Measurements from ENCODE around the gene SMARCD1.

Gene SMARCD1

DNA sequence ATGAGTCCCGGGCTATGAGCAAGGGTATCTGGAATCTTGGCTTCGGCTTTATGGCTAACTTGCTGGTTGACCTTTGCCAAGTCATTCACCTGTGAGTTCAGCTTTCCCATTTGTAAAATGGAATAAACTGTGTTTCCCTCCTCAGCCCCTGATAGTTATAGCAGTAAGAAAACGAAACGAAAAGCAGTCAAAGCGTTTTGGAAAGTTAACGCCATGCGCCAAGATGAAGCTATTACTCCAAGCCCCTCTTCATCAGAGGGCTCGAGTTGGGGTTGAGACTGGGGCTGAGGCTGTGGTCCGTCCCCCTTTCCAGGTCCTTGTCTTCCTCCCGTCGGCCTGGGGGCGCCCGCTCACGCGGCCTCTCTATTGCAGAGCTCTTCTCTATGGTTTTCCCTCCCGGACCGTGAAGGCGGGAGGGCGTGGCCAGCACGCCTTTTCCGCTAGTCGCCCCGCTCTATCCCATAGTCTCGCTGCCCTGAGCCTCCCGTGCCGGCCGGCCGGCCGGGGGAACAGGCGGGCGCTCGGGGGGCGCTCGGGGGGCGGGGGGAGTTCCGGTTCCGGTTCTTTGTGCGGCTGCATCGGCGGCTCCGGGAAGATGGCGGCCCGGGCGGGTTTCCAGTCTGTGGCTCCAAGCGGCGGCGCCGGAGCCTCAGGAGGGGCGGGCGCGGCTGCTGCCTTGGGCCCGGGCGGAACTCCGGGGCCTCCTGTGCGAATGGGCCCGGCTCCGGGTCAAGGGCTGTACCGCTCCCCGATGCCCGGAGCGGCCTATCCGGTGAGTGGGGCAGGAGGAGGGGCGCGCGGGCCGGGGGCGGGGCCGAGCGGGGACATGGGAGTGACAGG lies at the start of gene SMARCD1:
TSS of gene SMARCD1 (plus strand) at position 568 of the 840 bp plus-strand sequence. CDS start at position 596, 28 bp downstream.
- DNase-seq: peak; percentile 91

DNA sequence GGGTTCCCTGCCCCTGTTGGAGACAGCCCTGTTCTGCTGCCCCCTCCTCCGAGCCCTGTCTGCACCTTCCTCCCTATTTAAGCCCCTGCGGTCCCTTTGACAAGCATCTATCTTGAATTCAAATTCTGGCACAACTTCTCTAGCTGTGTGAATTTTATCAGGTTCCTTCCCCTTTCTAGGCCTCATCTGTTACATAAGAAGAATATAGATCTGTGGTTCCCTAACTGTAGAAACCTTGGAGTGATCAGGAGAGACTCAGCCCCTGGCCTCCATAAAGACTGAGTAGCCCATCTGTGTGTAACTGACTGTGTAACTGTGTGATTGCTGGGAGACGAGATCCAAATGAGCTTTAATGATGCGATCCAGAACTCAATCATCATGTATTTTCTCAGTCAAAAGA lies 46.8 kb upstream of the SMARCD1 start:
- no peak for DNase-seq

DNA sequence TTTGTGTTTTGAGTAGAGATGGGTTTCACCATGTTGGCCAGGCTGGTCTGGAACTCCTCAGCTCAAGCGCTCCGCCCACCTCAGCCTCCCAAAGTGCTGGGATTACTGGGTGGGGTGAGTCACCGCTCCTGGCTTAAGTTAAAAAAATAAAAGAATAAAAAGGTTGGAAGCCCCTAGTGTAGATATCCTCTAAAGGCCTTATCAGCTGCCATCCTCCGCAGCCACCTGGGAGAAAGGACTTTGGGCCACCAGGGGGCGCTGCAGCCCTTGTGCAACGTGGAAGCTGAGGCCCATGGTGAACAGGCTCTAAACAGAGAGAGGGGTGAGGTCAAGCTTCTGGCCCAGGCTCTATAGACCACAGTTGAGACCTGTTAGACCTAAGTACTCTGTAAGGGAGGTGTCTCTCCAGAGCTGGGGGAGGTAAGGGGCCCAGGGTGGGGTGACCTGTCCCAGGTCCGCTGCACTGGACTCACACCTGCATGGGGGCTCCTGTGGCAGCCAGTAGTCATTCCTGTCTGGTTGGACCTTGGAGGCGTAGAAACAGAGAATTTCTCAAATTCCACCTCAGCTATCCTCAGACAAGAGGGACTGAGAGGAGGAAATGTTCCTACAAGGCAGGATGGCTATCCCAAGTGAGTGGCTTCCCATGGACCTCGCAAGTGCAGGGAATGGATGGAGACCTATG lies 45.8 kb upstream of the SMARCD1 start:
- DNase-seq: peak; percentile 76 to 77

DNA sequence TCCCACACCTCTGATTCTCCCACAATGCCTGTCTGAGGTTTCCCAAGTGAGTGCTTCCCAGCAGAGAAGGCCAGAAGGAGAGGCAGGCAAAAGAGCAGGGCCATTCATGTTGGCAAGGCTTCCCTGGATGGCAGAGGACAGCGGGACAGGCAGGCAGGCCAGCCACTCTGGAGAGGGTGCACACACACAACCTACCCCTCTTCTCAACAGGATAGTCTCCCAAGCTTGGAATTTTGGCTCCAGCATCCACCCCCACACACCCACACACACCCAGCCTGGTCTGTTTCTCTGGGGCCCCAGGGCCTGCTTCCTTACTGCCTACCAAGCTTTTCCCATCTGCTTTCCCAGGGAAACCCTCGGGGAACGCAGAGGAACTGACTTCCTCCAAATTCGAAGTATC lies 44.5 kb upstream of the SMARCD1 start:
- DNase-seq: no peak

DNA sequence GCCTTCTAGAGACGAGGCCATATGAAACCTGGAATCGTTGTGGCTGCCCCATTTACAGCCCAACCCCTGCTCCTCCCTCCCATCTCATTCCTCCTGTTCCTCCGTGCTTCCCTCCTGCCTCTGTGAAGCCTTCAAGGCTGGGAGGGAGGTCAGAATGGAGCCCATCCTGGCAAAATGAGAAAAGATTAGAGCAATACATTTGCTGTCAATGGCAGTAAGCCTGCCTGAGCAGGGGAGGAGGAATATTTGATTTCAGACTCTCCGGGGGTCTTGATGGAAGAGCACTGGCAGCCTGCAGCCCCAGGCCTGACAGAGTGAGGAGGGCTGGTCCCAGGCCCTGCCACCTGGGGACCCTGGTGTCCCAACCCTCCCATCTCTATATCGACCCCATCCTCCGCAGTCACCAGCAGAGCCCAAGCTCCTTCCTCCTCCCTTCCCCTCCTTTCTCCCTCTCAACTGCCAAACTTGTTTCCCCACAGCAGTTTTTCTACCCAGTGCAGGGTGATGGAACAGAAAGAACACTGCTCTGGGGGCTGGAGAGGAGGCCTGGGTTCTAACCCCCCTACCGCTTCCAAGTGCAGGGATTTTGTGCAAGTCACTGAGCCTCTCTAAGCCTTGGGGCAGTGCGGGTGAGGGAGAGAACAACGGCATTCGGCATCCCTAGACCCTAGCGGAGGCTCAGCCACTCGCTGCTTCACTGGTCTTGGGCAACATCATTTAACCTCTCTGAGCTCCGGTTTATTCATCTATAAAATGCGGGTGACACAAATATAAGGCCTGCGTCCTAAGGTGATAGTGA lies 43.9 kb upstream of the SMARCD1 start:
- DNase-seq: no peak

DNA sequence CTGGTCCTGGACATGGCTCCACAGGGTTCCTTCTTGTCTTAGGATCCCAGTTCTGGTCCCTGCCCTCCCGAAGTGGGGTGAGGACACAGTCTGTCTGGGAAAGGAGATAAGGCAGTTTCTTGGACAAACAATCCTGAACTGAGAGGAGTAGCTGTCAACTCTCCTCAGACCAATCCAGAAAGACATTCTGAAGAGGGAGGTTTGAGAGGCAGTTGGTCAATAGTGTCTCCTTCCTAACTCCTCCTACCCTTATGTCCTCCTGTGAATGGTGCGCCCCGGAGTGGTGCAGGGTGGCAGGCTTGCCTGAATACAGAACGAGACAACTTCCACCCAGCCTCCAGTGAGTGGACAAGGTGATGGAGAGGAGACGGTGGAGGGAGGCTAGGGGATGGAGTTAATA lies 43.2 kb upstream of the SMARCD1 start:
- DNase-seq: no peak

DNA sequence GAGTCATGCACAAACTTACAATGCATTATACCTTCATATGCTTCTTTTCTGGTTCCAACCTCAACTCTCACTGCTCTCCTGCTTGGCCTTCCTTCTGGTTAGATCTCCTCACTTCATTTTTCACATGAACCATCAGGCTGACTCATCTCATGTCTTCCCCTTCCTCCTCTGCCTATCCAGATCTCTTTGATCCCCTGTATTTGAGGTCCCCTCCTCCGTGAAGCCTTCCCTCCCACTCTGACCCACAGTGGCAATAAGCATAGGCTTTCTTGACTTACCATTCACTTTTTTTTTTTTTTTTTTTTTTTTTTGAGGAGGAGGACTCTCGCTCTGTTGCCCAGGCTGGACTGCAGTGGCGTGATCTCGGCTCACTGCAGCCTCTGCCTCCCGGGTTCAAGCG lies 42.4 kb upstream of the SMARCD1 start:
- no peak for DNase-seq

DNA sequence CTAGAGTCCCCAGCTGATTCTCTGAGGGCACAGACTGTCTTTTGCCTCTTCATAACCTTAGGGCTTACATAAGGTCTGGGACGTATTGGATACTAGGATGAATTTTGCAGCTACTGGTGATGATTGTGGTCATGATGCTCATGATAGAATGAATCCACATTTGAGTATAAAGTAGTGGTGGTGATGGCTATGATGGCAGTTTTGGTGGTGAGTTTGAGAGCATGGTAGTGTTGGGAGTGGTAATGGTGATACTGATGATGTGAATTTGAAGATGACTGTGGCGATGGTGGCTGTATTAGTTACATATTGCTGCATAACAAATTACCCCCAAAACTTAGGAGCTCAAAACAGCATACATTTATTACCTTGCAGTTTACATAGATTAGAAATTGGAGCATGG lies 41.8 kb upstream of the SMARCD1 start:
- no peak for DNase-seq

DNA sequence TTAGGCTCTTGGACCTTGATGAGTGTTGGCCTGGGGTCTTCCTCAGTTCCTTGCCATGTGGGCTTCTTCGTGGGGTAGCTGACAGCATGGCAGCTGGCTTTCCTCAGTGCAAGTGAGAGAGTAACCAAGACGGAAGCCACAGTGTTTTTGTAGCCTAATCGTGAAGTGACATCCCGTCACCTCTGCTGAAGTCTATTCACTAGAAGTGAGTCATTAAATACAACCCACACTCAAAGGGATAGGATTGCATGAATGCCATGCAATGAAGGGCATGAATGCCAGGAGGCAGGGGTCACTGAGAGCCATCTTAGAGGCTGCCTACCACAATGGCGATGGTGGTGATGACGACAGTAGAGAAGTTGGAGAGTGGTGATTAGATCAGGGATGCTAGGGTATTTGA lies 41.3 kb upstream of the SMARCD1 start:
- DNase-seq: no peak

DNA sequence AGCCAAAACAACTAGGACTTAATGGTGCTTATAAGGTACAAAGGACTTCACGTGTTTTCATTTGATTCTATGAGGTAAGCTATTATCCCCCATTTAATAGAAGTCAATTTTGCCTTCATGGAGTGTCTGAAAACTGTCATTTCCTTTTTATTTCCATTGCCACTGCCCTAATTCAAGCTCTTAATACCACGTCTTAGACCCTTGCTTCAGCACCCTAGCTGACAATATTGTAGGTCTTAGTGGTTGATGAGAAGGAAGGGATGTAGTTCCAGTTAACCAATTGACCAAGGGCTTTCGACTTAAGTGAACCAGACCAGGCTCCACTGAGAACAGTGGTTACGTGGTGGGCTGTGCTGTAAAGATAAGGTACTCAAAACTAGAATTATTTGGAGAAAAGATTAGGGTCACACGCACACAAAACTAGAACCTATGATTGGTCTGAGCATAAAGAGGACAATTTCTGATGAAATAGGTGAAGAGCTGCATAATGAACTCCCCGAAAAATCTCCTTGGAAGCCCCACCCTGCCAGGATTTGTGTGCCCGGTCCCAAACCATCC lies 37.4 kb upstream of the SMARCD1 start:
- no peak for DNase-seq

DNA sequence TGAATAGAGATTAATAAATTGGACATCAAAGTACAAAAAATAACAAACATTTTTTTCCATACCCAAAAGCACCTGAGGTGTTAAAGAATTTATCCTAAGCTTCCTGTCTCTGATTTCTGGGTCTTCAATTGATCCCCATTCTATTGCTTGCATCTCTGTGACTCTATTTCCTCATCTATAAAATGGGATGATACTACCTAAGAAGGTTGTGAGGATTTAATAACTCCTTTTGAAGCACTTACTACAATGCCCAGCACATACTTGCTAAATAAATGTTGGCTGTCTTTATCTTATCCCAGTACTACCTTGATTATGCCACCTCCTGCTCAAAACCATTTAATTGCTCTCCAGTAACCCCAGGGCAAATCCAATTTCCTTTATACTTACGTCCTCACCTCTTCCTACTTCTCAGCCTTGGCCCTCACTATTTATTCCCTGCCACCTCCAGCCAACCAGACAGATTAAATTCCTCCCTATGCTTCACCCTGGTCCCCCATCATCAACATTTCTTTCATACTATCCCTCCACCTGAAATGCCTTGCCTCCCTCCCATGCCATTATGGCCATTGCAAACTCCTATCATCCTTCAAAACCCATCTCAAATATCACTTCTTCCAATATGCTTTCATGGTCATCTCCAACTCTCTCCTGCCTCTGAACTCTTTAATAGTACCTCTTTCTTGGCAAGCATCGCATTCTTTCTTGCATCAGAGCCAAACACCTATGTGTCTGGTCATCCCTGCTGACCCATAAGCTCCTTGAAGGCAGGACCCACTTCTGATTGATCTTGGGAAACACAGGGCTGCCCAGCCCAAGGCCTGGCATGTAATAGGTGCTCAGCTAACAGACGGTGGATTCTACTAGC lies 35.7 kb upstream of the SMARCD1 start:
- DNase-seq: no peak

DNA sequence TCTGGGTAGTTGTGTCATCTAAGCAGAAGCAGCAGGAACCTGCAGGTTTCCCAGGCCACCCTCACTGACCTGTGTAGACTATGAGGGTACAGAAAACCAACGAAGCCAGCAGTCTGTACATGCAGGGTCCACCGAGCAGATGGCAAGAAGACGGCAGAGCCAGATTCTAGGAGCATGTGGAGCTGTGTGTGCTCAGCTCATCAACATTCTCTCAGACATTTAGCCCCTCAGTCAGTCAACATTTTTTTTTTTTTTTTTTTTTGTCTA lies 35.1 kb upstream of the SMARCD1 start:
- DNase-seq: no peak

DNA sequence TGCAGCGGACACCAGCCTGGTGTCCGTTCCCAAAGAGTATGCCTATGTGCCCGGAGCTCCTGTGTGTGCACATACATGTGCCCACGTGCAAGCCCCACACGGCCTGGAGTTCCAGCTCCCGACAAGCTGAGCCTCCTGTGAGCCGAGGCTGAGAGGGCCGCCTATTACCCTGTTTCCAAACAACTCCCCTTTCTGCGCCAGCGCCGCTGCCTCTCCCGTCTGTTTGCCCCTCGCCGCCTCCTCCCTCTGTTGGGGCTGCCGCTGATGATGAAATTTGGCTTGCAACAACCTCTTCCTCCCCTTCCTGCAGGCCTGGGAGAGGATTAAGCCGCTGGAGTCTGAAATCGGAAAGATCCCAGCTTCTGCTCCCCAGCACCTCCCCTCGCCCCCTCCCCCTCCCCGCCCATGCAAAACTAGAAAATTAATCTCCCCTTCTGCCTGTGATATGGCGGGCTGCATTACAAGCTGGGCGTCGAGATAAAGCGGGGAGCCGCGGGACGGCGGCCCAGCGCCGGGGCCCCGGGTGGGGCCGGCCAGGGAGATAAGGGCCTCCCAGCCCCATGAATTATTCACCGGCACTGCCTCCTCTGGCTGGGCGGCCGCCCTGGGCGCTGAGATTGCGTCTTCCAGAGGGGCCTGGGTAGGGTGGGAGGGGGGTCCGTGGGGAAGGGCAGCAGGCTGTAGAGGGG lies 34.6 kb upstream of the SMARCD1 start:
- no peak for DNase-seq

DNA sequence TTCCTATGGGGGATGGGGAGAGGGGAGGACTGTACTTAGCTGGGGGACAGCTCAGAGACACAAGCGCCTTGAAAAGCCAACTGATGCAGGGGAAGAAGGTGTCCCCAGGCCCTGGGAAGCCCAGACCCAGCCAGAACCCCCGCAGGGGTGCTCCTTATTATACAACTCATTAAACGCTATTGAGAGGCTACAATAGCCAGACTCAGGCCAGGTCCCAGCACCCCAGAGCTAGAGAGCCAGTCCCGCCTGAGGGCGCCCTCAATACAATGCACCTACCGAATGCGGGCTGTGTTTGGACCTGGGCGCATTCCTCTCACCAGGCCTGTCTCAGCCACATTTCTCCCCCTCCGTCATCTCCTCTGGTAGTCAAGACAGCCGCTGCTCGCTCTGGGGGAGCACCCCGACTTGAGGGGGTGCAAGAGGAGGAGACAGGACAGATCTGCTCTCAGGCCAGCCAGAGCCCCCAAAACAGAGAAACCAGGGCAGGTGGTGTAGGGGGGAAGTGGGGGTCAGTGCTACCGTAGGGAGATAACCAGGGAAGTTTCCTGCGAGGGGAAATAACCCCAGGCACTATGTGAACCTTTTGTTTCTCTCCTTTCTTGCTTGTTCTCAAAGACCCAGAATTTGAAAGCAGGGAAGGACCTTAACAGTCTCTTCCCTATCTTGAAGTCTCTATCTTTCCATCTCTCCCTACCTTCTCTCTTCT lies 33.9 kb upstream of the SMARCD1 start:
- DNase-seq: no peak

DNA sequence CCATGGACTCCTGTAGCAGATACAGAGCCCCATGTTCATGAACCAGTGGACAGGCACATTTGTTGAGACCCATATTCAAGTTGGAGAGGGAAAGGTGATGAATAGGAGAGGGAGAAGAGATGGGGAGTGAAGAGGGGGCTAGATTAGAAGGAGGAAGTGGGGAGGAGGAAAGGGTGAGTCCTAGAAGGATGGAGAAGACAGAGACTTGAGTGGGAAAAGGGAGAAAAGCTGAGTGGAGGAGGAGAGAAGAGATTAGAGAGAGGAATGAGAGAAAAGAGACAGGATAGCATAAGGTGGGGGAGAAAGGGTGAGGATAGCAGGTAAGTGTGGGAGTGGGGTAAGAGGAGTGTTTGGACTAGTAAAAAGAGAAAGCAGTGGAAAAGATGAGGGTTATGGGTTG lies 32.6 kb upstream of the SMARCD1 start:
- no peak for DNase-seq

DNA sequence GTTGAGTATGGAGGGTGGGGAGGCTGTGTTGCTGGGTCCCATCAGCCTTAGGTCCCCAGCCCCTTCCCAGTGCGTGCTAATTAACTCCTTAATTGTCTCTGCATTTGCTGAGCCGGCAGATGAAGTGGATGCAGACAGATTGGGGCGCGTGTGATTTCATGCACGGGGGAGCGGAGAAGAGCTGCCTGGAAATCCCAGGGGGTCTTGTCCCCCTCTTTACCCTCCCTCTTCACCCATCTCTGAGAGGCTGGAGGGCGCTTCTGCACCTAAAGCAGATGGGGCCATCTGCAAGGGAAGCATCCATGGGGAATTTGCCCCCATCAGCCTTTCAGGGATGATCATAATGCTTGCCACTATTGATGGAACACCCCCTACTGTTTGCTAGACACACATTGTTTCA lies 32.2 kb upstream of the SMARCD1 start:
- no peak for DNase-seq

DNA sequence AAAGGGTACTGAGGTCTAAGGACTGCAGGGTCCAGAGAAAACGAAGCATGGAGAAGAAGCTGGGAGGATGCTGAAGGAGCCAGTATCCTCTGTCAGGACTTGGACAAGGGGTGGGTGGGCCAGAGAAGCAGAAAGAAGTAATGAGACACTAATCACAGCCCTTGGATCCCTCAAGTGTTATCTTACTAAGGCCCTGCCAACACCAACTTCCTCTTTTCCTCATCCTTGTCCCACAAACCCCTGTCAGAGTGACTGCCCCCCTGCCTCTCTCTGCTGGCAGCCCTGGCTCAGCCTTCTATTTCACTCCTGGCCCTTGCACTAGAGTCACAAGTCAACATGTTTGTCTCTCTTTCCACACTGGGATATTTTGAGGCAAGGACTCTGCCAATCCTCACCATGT lies 31.6 kb upstream of the SMARCD1 start:
- DNase-seq: no peak

DNA sequence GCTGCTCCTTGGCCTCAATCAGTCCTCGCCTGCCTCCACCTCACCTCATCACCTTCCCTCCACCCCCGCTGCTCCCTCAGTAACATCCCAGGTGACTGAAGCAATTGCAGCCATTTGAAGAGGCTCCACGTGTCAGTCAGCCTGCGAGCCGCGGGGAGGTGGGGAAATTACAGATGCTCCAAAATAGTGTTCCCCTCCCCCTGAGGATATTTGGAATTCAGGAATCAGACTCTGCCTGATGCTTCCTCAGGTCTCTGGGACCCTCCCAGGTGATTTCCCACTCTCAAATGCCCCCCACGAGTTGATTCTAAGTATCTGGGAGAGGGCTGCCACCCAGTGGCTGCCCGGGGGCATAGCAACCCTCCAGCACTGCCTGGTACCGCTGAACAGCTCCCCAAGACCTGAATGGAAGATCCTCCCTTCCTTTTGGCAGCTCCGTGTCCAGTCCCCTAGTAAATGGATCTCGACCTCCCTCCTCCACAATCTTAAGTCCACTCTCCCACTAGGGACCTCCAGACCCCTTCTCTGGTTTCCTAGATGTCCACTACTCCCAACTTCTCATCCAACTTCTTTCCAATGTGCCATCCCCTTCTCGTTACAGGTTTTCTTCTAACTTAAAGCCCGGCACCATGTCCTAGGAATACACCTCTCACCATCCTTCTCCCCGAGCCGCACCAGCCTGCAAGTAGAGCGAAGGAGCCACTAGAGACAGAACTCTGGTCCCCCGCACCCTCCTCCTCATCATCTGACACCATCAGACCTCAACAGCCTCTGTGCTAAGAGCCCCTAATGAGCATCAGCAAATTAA lies 29.1 kb upstream of the SMARCD1 start:
- peak; percentile 58 for DNase-seq

DNA sequence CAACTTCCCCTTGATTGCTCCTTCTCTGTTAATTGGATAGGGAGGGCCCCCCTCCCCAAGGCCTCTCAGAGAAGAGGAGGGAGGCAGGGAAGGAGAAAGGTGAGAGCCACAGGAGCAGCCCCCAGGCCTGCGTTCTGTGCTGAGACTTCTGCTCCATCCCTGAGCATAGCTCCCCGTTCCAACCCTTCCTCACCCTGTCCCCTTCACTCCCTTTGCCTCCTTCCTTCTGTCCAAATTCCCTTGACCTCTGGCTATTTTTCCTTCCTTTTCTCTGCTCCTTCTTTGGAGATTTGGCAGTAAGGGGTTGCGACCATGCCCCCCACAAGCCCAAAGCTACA lies 28.5 kb upstream of the SMARCD1 start:
- DNase-seq: no peak

DNA sequence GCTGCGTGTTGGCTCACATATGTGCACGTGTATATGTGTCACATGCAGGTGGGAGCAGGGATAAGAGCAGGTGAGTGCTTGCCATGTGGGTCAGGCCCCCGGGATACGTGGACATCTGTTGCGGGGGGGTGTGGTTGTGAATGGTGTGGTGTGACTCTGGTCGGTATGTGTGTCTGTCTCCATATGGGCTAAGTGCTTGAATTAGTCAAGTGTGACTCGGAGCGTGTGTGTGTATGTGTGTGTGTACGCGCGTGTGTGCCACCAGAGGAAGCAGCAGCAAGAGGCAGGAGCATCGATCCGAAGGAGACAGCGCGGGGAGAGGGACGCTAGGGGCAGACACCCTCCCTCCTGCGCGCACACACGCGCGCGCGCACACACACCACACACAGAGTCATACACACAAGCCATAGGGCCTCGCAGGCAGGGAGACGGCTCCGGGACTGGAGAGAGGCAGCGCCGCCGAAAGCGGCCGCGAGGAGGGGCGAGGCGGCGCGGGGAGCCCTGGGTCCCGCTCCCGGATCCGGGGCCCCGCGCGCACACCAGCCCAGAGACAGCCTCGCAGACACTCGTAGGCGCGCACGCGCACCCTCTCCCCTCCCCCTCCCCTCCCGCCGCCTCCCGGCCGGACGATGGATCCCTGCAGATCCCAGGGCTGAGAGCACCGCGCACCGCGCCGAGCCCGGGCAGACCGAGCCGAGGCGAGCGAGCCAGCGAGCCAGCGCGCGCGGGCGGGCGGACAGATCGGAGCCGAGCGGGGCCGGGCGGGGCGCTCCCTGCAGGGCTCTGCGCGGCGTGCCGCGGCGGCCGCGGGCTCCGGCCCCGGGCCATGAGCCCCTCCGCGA lies 27.9 kb upstream of the SMARCD1 start, which contains the start of gene ASIC1:
TSS of gene ASIC1 (plus strand) at position 597 of the 842 bp plus-strand sequence. CDS start 1,171 bp downstream, outside the sequence.
- DNase-seq: peak; percentile 38 to 47
